Measurements from ENCODE around the gene GALK2.

- no peak for TF ChIP-seq CTCF (conservative IDR thresholded peaks at IDR 0.05; ENCODE audit: low read length)
- TF ChIP-seq EZH2phosphoT487 (IDR thresholded peaks at IDR 0.05; ENCODE audit: borderline replicate concordance, low read depth, low read length) = no peak
Observed at GRCh38 chr15:49372366-49372765, 202.3 kb downstream of the GALK2 start.

Data from OCI-LY7 (cell line).